Fibroblast of lung (primary cell): ENCODE results near the gene SERPINE2. TPM values are rescaled to one million over a fixed set of nuclear protein-coding genes. Genes with fewer than 3 reads are reported as not detected.
"Not testable (repeated sequence)": the region's sequence is repeated elsewhere in the genome, so short reads cannot be mapped to it uniquely, and the experiment has no call there.

Source experiments
- DNase-seq, 2 donors: peaks; one replicate each; pipeline versions ENCODE4 v3.0.0 to v3.0.0-alpha.2; 2010; ENCODE audit warnings: low read depth in 2 of 2
- H2AFZ ChIP-seq: 2 replicates; pipeline ENCODE4 v1.5.1; 2012; ENCODE audit warnings: low read length, control low read depth, inconsistent platforms
- H3K27ac ChIP-seq: 2 replicates; pipeline ENCODE4 v1.5.1; 2011; ENCODE audit warnings: low read length, control low read depth; ENCODE audit not compliant: insufficient read depth
- H3K27me3 ChIP-seq: 2 replicates; pipeline ENCODE4 v1.5.1; 2011; ENCODE audit warnings: mild to moderate bottlenecking, low read length; ENCODE audit not compliant: control insufficient read depth, insufficient read depth
- H3K36me3 ChIP-seq: 2 replicates; pipeline ENCODE4 v1.5.1; 2011; ENCODE audit warnings: low read length; ENCODE audit not compliant: control insufficient read depth, insufficient read depth
- H3K4me1 ChIP-seq: 2 replicates; pipeline ENCODE4 v1.5.1; 2011; ENCODE audit warnings: low read length; ENCODE audit not compliant: control insufficient read depth, insufficient read depth; ENCODE audit errors: extremely low read depth
- H3K4me2 ChIP-seq: 2 replicates; pipeline ENCODE4 v1.5.1; 2011; ENCODE audit warnings: low read length, control low read depth; ENCODE audit not compliant: insufficient read depth; ENCODE audit errors: extremely low read depth
- H3K4me3 ChIP-seq, 4 experiments: fragments of 200-600 bp in 1 of 4; sonication (generic) in 1 of 4; replicated peaks in 1 of 4; 2 replicates each; pipeline ENCODE4 v1.5.1; 2011 to 2016; ENCODE audit warnings: low read length in 4 of 4, low read depth in 3 of 4, mild to moderate bottlenecking in 3 of 4, control low read depth in 2 of 4, inconsistent platforms in 1 of 4, mixed read lengths in 1 of 4; ENCODE audit not compliant: insufficient read depth in 1 of 4; ENCODE audit errors: control extremely low read depth in 1 of 4
- H3K79me2 ChIP-seq: 2 replicates; pipeline ENCODE4 v1.5.1; 2012; ENCODE audit warnings: mild to moderate bottlenecking, low read length, inconsistent platforms; ENCODE audit not compliant: control insufficient read depth, insufficient read depth
- H3K9ac ChIP-seq: 2 replicates; pipeline ENCODE4 v1.5.1; 2011; ENCODE audit warnings: mild to moderate bottlenecking, low read length, control low read depth; ENCODE audit not compliant: insufficient read depth
- H3K9me3 ChIP-seq: 2 replicates; pipeline ENCODE4 v1.5.1; 2012; ENCODE audit warnings: low read depth, low read length; ENCODE audit not compliant: control insufficient read depth, insufficient read depth
- H4K20me1 ChIP-seq: 2 replicates; pipeline ENCODE4 v1.5.1; 2011; ENCODE audit warnings: low read length; ENCODE audit not compliant: control insufficient read depth, insufficient read depth; ENCODE audit errors: extremely low read depth
- CTCF ChIP-seq, 2 donors: IDR thresholded peaks in 1 of 2; conservative IDR thresholded peaks in 1 of 2; 1 replicate in 1 of 2; 2 replicates in 1 of 2; pipeline ENCODE4 v1.5.1; 2011 to 2012; ENCODE audit warnings: low read length in 2 of 2, control low read depth in 1 of 2, inconsistent platforms in 1 of 2, low read depth in 1 of 2, mild to moderate bottlenecking in 1 of 2
- EZH2 ChIP-seq: IDR thresholded peaks from 2 replicates; pipeline ENCODE4 v1.5.1; 2012; ENCODE audit warnings: low read length, control low read depth, mild to moderate bottlenecking; ENCODE audit errors: missing control alignments
- polyA plus RNA-seq, 2 donors: library from polyadenylated mRNA; depleted of rRNA in 1 of 2; stranded (reverse) in 1 of 2; unstranded in 1 of 2; fragments of >200 nt; gene quantifications; 2 replicates each; pipeline ENCODE4 v1.2.1, GENCODE V29; 2011 to 2012; ENCODE audit warnings: missing spikeins in 1 of 2
- total RNA-seq: library from RNA; depleted of rRNA; stranded (reverse); fragments of >200 nt; gene quantifications from 2 replicates; pipeline ENCODE4 v1.2.1, GENCODE V29; 2014

Gene SERPINE2
- total and polyA plus RNA-seq, 2 donors (not counting 1 experiment from before 2014, with no cell fraction given) = 77.9 to 149 TPM

GRCh38 chr2:224009605-224010315 is 29.3 kb downstream of the SERPINE2 start:
- Histone ChIP-seq H4K20me1 (no peaks in the 10 kb centered on the region), H3K36me3 (no peaks in the 10 kb centered on the region), H3K4me3 (no peak overlapping the region), H3K9me3 (no peaks in the 10 kb centered on the region), H3K79me2 (no peaks in the 10 kb centered on the region), H3K27me3 (no peaks in the 10 kb centered on the region), H3K9ac (no peak overlapping the region), H3K27ac (no peak overlapping the region), H3K4me2 (no peak overlapping the region), H2AFZ (no peak overlapping the region), H3K4me1 (peaks cover 4% of the 10 kb centered on the region)
- DNase-seq = peak; percentile 17 to 53
- TF ChIP-seq EZH2 (no peak), CTCF (conservative IDR thresholded peaks at IDR 0.05 in 1 of 2, IDR thresholded peaks at IDR 0.05 in 1 of 2; ENCODE audit: low read depth in 1 of 2, low read length in 2 of 2) (no peak)

- H3K4me2 ChIP-seq = no peak overlapping the region
- no peak overlapping the region for H2AFZ ChIP-seq
- H3K36me3 ChIP-seq = no peaks in the 10 kb centered on the region
- TF ChIP-seq EZH2 (no peak), CTCF (conservative IDR thresholded peaks at IDR 0.05 in 1 of 2, IDR thresholded peaks at IDR 0.05 in 1 of 2; ENCODE audit: low read depth in 1 of 2, low read length in 2 of 2) (no peak)
- peaks cover 4% of the 10 kb centered on the region for H3K4me1 ChIP-seq
- H3K9me3 ChIP-seq = no peaks in the 10 kb centered on the region
- H3K79me2 ChIP-seq = no peaks in the 10 kb centered on the region
- H3K4me3 ChIP-seq = no peak overlapping the region
- H3K9ac ChIP-seq = no peak overlapping the region
- H3K27ac ChIP-seq = no peak overlapping the region
- no peaks in the 10 kb centered on the region for H4K20me1 ChIP-seq
- no peaks in the 10 kb centered on the region for H3K27me3 ChIP-seq
- peak in 1 of 2 donors; percentile 33 for DNase-seq
Observed at GRCh38 chr2:224008702-224009261, 30.3 kb downstream of the SERPINE2 start.

GRCh38 chr2:224004105-224004695 is 34.9 kb downstream of the SERPINE2 start:
- Histone ChIP-seq H3K79me2 (no peaks in the 10 kb centered on the region), H2AFZ (no peak overlapping the region), H3K27ac (no peak overlapping the region), H3K36me3 (peaks cover 1% of the 10 kb centered on the region), H3K9me3 (no peaks in the 10 kb centered on the region), H3K9ac (no peak overlapping the region), H3K4me3 (no peak overlapping the region), H3K4me2 (no peak overlapping the region), H3K27me3 (no peaks in the 10 kb centered on the region), H4K20me1 (no peaks in the 10 kb centered on the region), H3K4me1 (no peaks in the 10 kb centered on the region)
- DNase-seq = peak in 1 of 2 donors; percentile 24
- no peak for TF ChIP-seq CTCF (conservative IDR thresholded peaks at IDR 0.05 in 1 of 2, IDR thresholded peaks at IDR 0.05 in 1 of 2; ENCODE audit: low read depth in 1 of 2, low read length in 2 of 2)
- TF ChIP-seq EZH2 = no peak

GRCh38 chr2:224000662-224001061 is 38.4 kb downstream of the SERPINE2 start:
- not testable (repeated sequence) for H4K20me1 ChIP-seq, H3K79me2 ChIP-seq

More at GRCh38 chr2:224000662-224001061, 38.4 kb downstream of the SERPINE2 start:
- H2AFZ ChIP-seq, H3K27me3 ChIP-seq, DNase-seq, H3K4me3 ChIP-seq, H3K27ac ChIP-seq, H3K4me2 ChIP-seq, H3K9me3 ChIP-seq, H3K9ac ChIP-seq, H3K4me1 ChIP-seq, H3K36me3 ChIP-seq: not testable (repeated sequence)
